Colon (tissue), 2 donors: ENCODE data around the gene OCEL1.
"Not testable (repeated sequence)": the region's sequence is repeated elsewhere in the genome, so short reads cannot be mapped to it uniquely, and the experiment has no call there.

Source experiments
- FAIRE-seq: peaks from 2 replicates; lab custom pipeline; 2012; peaks lifted over from hg19 to GRCh38; lab: Jason Lieb, UNC
- donor health status: control.
- donor health status: control.

OCEL1 gene

DNA sequence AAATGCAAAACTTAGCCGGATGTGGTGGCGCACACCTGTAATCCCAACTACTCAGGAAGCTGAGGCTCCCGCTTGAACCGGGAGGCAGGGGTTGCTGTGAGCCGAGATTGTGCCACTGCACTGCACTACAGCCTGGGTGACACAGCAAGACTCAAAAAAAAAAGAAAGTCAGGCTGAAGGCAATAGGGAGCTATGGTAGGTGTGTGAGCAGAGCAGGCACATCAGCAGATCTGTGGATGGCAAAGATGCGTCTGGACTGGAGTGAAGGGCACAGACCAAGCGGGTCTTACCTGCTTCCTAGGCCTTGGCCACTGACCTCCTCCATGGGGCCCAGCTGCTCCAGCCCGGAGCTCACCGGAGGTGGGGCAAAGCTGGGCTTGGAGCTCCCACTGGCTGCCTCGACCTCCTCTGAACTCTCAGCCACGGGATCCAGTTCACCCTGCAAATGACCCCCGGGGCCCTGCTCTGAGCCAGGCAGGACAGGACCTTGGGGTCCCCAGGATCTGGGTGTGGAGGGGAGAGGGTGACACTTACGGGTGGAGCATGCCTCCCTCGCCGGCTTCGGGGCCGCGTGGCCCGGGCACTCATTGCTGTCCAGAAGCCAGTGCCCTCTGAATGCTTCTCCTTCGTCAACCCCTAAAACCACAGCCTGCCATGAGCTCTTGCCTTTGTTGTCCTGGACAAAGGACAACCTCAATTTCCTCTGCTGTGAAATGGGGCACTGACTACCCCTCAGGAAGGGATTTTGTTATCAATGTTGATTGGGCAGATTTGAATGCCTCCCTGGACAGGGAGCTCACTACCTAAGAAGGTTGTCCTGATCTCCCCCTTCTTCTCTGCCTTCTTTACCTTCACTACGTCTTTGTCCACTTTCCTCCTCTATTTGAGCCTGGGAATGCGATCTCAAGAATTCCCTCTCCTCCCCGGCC lies 38.0 kb downstream of the OCEL1 start:
- FAIRE-seq = no peak

GRCh38 chr19:17264641-17264979 lies 38.6 kb downstream of the OCEL1 start, which contains the start of gene USHBP1:
Gene USHBP1, minus strand, starts transcription at chr19:17264745. Its CDS starts 446 bp downstream, at chr19:17264299.
- FAIRE-seq = no peak

GRCh38 chr19:17266026-17266425 lies 40.0 kb downstream of the OCEL1 start:
- FAIRE-seq = no peak

GRCh38 chr19:17266589-17266974 lies 40.6 kb downstream of the OCEL1 start:
- no peak for FAIRE-seq

GRCh38 chr19:17266975-17267788 lies 41.2 kb downstream of the OCEL1 start, which contains the start of gene BABAM1:
Gene BABAM1, plus strand, starts transcription at chr19:17267443. Its CDS starts 1,364 bp downstream, at chr19:17268807.
- peak; percentile 97 for FAIRE-seq

DNA sequence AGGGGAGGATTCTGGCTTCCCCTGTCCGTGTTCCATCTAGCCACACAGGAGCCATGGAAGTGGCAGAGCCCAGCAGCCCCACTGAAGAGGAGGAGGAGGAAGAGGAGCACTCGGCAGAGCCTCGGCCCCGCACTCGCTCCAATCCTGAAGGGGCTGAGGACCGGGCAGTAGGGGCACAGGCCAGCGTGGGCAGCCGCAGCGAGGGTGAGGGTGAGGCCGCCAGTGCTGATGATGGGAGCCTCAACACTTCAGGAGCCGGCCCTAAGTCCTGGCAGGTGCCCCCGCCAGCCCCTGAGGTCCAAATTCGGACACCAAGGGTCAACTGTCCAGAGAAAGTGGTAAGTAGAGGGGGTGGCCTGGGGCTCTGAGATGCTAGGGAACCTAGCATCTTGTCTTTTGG lies 42.7 kb downstream of the OCEL1 start:
- FAIRE-seq = no peak

DNA sequence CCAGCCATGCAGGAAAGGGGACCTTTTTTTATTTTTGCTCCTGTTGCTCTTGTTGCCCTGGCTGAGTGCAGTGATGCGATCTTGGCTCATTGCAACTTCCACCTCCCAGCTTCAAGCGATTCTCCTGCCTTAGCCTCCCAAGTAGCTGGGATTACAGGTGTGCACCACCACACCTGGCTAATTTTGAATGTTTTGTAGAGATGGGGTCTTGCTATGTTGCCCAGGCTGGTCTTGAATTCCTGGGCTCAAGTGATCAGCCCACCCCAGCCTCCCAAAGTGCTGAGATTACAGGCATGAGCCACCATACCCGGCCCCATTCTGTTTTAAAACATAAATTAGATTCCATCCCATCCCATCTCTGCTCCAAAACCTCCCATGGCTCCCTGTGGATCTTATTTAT lies 48.9 kb downstream of the OCEL1 start:
- not testable (repeated sequence) for FAIRE-seq

DNA sequence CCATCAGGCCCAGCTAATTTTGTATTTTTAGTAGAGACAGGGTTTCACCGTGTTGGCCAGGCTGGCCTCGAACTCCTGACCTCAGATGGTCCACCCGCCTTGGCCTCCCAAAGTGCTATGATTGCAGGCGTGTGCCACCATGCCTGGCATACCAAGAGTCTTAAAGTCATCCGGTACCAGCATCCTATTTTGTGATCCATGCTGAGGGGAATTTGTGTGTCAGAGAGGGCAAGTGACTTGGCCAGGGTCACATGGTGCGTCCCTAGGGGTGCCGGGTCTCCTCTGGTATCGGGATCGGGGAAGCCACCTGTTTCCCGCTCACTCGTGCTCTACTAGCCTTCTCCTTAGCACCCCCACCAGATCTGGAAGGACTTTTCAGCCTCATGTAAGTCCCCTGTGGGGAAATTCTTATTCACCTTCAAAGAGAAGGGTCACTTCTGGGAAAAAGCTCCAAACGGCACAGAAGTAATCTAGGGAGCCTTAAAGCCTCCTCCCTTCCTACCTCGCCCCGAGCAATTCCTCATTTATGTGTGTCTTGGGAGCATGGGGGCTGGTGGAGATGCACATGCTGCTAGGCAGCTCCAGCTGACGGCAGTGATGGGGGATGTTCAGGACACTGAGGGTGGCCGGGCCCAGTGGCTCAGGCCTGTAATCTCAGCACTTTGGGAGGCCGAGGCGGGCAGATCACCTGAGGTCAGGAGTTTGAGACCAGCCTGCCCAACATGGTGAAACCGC lies 49.6 kb downstream of the OCEL1 start:
- no peak for FAIRE-seq
